ENCODE results near the gene LCK.

Gene LCK

GRCh38 chr1:32205401-32206370 lies 45.4 kb upstream of the LCK start, which contains the start of gene IQCC (continued):
- TF ChIP-seq HIC1 (tag by site-specific recombination; IDR thresholded peaks at IDR 0.05) (peak; percentile 80), ZNF610 (tag by site-specific recombination; IDR thresholded peaks at IDR 0.05; ENCODE audit: borderline replicate concordance) (0 out of 2 replicates have a peak, but pooled peaks have one; percentile 31), ZNF558 (tag by site-specific recombination; IDR thresholded peaks at IDR 0.05) (no peak), ZBTB17 (tag by site-specific recombination; IDR thresholded peaks at IDR 0.05) (peak; percentile 57; the same call in 1 of the 2 replicates), PBX3 (CRISPR knock-in tag; IDR thresholded peaks at IDR 0.05) (no peak), ZNF529 (tag by site-specific recombination; IDR thresholded peaks at IDR 0.05; ENCODE audit: insufficient replicate concordance) (no peak), ZNF48 (tag by site-specific recombination; IDR thresholded peaks at IDR 0.05) (no peak), ZNF121 (tag by site-specific recombination; IDR thresholded peaks at IDR 0.05) (0 out of 2 replicates have a peak, but pooled peaks have one; percentile 27), ZNF555 (tag by site-specific recombination; conservative IDR thresholded peaks at IDR 0.05) (no peak), ZNF23 (tag by site-specific recombination; IDR thresholded peaks at IDR 0.05; ENCODE audit: borderline replicate concordance) (no peak), ZBTB26 (tag by site-specific recombination; optimal IDR thresholded peaks at IDR 0.05) (peak; percentile 88), ZBTB20 (tag by site-specific recombination; IDR thresholded peaks at IDR 0.05) (no peak), TRIM28 (IDR thresholded peaks at IDR 0.05; ENCODE audit: borderline replicate concordance, low read length) (no peak), SP3 (tag by site-specific recombination; IDR thresholded peaks at IDR 0.05) (peak; percentile 9; the same call in 1 of the 2 replicates), PATZ1 (tag by site-specific recombination; IDR thresholded peaks at IDR 0.05) (peak; percentile 96), ZSCAN16 (tag by site-specific recombination; IDR thresholded peaks at IDR 0.05) (no peak), ZNF660 (tag by site-specific recombination; IDR thresholded peaks at IDR 0.05) (0 out of 2 replicates have a peak, but pooled peaks have one; percentile 26), ZNF692 (tag by site-specific recombination; IDR thresholded peaks at IDR 0.05) (peak; percentile 67), PRDM10 (tag by site-specific recombination; IDR thresholded peaks at IDR 0.05) (peak; percentile 59), ZNF16 (tag by site-specific recombination; IDR thresholded peaks at IDR 0.05; ENCODE audit: low read depth) (no peak), ZNF292 (tag by site-specific recombination; IDR thresholded peaks at IDR 0.05; ENCODE audit: borderline replicate concordance, low read depth) (no peak), REPIN1 (tag by site-specific recombination; IDR thresholded peaks at IDR 0.05; ENCODE audit: low read depth) (no peak), ZNF157 (tag by site-specific recombination; IDR thresholded peaks at IDR 0.05) (no peak), ELK4 (IDR thresholded peaks at IDR 0.05; ENCODE audit: borderline replicate concordance, low read depth, low read length) (no peak), ZNF626 (tag by site-specific recombination; IDR thresholded peaks at IDR 0.05) (no peak)
